ENCODE measurements around the gene NONO. TPM values are rescaled to one million over a fixed set of nuclear protein-coding genes. Genes with fewer than 3 reads are reported as not detected.
"Not testable (repeated sequence)": the region's sequence is repeated elsewhere in the genome, so short reads cannot be mapped to it uniquely, and the experiment has no call there.

The NONO gene
- total RNA-seq, 1 donor from 2014 or later: 411 TPM

DNA sequence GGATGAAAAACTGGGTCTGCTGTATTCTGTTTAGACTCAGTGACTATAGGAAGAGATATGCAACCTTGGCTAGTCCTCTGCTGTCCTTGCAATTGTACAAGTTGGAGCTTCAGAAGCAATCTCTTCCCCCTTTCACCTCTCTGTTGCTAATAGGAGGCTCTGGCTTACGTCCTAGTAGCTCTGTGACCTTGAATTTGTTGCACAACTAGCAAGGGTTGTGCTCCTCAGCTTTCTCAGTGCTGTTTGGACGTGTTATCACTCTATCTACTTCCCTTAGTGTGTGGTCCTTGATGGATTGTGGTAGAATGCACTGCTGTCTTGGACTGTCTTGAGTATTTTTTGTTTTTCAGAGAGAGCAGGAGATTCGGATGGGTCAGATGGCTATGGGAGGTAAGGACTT, 14.7 kb downstream of the NONO start:
- Histone ChIP-seq H3K4me3 (ENCODE audit: low read depth, low read length) (no peak overlapping the region), H3K27me3 (ENCODE audit: control insufficient read depth, insufficient read depth, low read length) (no peaks in the 10 kb centered on the region), H3K36me3 (ENCODE audit: control insufficient read depth, insufficient read depth, low read length) (peaks cover 1% of the 10 kb centered on the region)
- no peak for DNase-seq (ENCODE audit: low read depth)
- TF ChIP-seq, protein P1, sequence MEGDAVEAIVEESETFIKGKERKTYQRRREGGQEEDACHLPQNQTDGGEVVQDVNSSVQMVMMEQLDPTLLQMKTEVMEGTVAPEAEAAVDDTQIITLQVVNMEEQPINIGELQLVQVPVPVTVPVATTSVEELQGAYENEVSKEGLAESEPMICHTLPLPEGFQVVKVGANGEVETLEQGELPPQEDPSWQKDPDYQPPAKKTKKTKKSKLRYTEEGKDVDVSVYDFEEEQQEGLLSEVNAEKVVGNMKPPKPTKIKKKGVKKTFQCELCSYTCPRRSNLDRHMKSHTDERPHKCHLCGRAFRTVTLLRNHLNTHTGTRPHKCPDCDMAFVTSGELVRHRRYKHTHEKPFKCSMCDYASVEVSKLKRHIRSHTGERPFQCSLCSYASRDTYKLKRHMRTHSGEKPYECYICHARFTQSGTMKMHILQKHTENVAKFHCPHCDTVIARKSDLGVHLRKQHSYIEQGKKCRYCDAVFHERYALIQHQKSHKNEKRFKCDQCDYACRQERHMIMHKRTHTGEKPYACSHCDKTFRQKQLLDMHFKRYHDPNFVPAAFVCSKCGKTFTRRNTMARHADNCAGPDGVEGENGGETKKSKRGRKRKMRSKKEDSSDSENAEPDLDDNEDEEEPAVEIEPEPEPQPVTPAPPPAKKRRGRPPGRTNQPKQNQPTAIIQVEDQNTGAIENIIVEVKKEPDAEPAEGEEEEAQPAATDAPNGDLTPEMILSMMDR (IDR thresholded peaks at IDR 0.05; ENCODE audit: insufficient read depth, low read length, poor library complexity, severe bottlenecking): no peak

DNA sequence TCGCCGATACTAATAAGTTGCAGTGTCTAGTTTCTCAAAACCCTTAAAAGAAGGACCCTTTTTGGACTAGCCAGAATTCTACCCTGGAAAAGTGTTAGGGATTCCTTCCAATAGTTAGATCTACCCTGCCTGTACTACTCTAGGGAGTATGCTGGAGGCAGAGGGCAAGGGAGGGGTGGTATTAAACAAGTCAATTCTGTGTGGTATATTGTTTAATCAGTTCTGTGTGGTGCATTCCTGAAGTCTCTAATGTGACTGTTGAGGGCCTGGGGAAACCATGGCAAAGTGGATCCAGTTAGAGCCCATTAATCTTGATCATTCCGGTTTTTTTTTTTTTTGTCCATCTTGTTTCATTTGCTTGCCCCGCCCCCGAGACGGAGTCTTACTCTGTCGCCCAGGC, 16.6 kb downstream of the NONO start:
- not testable (repeated sequence) for H3K36me3 ChIP-seq (ENCODE audit: control insufficient read depth, insufficient read depth, low read length); H3K4me3 ChIP-seq (ENCODE audit: low read depth, low read length); H3K27me3 ChIP-seq (ENCODE audit: control insufficient read depth, insufficient read depth, low read length)

DNA sequence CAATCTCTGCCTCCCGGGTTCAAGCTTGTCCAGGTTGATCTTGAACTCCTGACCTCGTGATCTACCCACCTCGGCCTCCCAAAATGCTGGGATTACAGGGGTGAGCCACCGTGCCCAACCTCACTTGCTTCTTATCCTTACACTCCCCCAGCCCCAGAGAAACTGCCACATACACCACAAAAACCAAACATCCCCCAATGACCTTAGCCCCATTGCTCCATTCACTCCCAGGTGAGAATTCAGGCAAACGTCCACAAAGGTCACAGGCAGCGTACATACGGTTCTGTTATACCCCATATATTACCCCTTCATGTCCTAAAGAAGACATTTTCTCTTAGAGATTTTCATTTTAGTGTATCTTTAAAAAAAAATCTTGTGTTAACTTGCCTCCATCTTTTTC, 17.1 kb downstream of the NONO start:
- H3K36me3 ChIP-seq (ENCODE audit: control insufficient read depth, insufficient read depth, low read length): not testable (repeated sequence)

More for the DNA sequence above, 16.6 kb downstream of the NONO start:
- not testable (repeated sequence) for DNase-seq (ENCODE audit: low read depth)

DNA sequence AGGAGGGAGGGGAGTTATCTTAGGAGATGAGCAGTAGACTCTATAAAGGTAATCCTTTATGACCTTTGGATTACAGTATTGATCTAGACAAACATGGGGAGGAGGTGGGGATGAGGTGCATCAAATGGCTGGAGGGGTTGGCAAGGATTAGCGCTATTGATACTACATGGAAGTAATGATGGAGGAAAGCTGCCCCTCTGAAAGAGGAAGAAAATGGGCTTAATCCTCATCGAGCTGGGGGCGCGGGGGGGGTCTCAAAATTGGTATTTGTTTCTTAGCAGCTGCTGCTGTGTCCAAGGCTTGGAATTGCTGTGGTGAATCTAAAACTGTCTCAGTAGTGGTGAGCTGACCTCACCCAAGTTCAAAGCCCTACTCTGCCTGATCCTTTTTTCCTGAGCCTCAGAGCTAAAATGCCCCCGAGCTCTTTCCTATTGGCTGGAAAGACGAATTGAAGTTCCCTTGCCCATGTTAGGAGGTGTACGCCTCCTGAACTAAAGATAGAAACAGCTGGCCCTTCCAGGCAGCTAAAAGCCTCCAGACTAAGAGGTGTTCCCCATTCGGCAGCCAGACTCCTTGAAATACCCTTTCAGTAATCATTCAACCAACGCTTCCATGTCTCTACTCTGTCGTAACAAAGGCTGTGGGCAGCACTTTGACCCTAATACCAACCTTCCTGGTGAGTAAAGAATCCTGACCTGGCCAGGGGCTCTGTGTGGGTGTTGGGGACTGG, 17.9 kb downstream of the NONO start, which contains the start of gene ITGB1BP2:
ITGB1BP2 (plus strand) TSS at position 556 of the 730 bp plus-strand sequence; CDS start at position 613, 57 bp downstream.
- TF ChIP-seq, protein P1 (IDR thresholded peaks at IDR 0.05; ENCODE audit: insufficient read depth, low read length, poor library complexity, severe bottlenecking): no peak
- Histone ChIP-seq H3K36me3 (ENCODE audit: control insufficient read depth, insufficient read depth, low read length) (peaks cover 1% of the 10 kb centered on the region), H3K4me3 (ENCODE audit: low read depth, low read length) (no peak within 1 kb of the TSS), H3K27me3 (ENCODE audit: control insufficient read depth, insufficient read depth, low read length) (no peaks in the 10 kb centered on the region)
- no peak for DNase-seq (ENCODE audit: low read depth)

More for the DNA sequence above, 17.1 kb downstream of the NONO start:
- not testable (repeated sequence) for DNase-seq (ENCODE audit: low read depth); H3K27me3 ChIP-seq (ENCODE audit: control insufficient read depth, insufficient read depth, low read length); H3K4me3 ChIP-seq (ENCODE audit: low read depth, low read length)

DNA sequence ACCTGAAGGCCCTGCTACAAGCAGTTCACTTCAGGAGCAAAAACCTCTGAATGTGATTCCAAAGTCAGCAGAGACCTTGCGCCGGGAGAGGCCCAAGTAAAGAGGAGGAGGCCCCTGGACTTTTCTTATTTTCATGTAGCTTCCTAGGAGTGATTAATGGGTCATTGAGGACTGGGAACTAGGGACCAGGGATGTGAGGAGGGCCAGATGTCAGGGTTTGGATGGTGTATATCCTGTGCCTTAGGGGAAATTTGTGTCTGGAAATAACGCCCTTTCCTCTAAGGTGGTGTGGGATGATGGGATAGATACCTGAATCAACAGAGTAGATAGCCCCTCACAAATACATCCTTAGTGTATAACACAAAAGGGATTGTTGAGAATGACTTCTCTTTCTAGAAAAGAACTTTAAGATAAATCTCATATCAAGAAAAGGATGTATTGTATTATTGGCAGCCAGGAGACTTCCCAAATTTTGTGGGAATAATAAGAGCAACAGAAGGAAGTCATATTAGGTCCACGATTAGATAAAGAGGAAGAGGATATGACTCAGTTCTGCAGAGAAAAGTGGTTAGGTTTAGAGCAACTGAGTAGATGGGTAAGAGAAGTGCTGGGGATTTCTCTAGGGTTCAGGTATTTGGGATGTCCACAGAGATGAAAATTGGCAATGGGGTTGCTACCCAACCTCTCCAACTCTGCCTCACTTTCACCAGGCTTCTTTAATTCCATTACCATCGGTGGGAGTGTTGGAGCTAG, 19.2 kb downstream of the NONO start:
- Histone ChIP-seq H3K4me3 (ENCODE audit: low read depth, low read length) (no peak overlapping the region), H3K27me3 (ENCODE audit: control insufficient read depth, insufficient read depth, low read length) (no peaks in the 10 kb centered on the region), H3K36me3 (ENCODE audit: control insufficient read depth, insufficient read depth, low read length) (peaks cover 1% of the 10 kb centered on the region)
- DNase-seq (ENCODE audit: low read depth): no peak
- TF ChIP-seq, protein P1 (IDR thresholded peaks at IDR 0.05; ENCODE audit: insufficient read depth, low read length, poor library complexity, severe bottlenecking): no peak

DNA sequence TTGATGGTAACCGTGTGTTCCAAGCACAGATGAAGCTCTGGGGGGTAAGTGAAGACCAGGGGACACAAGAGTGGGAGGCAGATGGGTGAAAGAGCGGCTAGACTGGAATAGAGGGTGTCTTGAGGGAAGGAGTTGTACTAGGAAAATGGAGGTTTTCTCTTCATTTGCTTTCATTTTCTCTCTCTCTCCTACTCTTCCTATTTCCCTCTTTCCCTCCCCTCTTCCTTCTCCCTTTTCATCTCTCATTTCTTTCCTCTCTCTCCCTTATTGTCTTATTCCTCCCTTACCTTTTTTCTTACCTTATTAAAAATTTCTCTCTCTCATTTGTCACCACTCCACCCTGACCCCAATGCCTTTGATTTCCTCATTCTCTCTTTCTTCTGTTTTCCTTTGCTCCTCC, 21.1 kb downstream of the NONO start:
- Histone ChIP-seq H3K36me3 (ENCODE audit: control insufficient read depth, insufficient read depth, low read length) (no peaks in the 10 kb centered on the region), H3K27me3 (ENCODE audit: control insufficient read depth, insufficient read depth, low read length) (no peaks in the 10 kb centered on the region), H3K4me3 (ENCODE audit: low read depth, low read length) (no peak overlapping the region)
- TF ChIP-seq, protein P1 (IDR thresholded peaks at IDR 0.05; ENCODE audit: insufficient read depth, low read length, poor library complexity, severe bottlenecking): no peak
- no peak for DNase-seq (ENCODE audit: low read depth)

All from kidney epithelial cell (primary cell).